H1 (cell line): ENCODE results near the gene OBSCN. TPM values are rescaled to one million over a fixed set of nuclear protein-coding genes. Genes with fewer than 3 reads are reported as not detected.

Experiments
- CTCF ChIA-PET: fragments of 300-600 bp; sonication (Branson Sonifier 250); formaldehyde crosslinking; loops from one replicate; lab custom pipeline; 2021; ENCODE audit not compliant: partially characterized antibody; lab: Charles Lee
- POLR2A ChIA-PET: fragments of 300-600 bp; sonication (Branson Sonifier 250); formaldehyde crosslinking; loops from one replicate; lab custom pipeline; 2021; ENCODE audit warnings: inconsistent platforms; ENCODE audit not compliant: partially characterized antibody; lab: Charles Lee
- DNase-seq, 2 experiments: peaks; one replicate each; pipeline versions ENCODE4 v3.0.0 to v3.0.0-alpha.2; 2010 to 2022; ENCODE audit warnings: low spot score in 2 of 2, low read depth in 1 of 2, mixed read lengths in 1 of 2
- FAIRE-seq: peaks from 2 replicates; lab custom pipeline; 2011; peaks lifted over from hg19 to GRCh38; lab: Jason Lieb, UNC
- H2AFZ ChIP-seq: 2 replicates; pipeline ENCODE4 v1.8.1; 2012; ENCODE audit warnings: low read length, inconsistent platforms
- H2AK5ac ChIP-seq: 2 replicates; pipeline ENCODE4 v1.6.1; 2013; ENCODE audit warnings: low read depth, low read length
- H2BK120ac ChIP-seq: replicated peaks from 2 replicates; pipeline ENCODE3; 2013; ENCODE audit warnings: low read depth, low read length, inconsistent platforms
- H2BK12ac ChIP-seq: 2 replicates; pipeline ENCODE4 v1.6.1; 2013; ENCODE audit warnings: low read depth, low read length
- H2BK15ac ChIP-seq: 2 replicates; pipeline ENCODE4 v1.6.1; 2013; ENCODE audit warnings: low read length
- H2BK20ac ChIP-seq: 2 replicates; pipeline ENCODE4 v1.6.1; 2013; ENCODE audit warnings: low read length
- H2BK5ac ChIP-seq: 2 replicates; pipeline ENCODE4 v1.6.1; 2013; ENCODE audit warnings: low read depth, low read length
- H3K14ac ChIP-seq: 2 replicates; pipeline ENCODE4 v1.6.1; 2013; ENCODE audit warnings: inconsistent platforms; ENCODE audit not compliant: insufficient read length
- H3K18ac ChIP-seq: 2 replicates; pipeline ENCODE4 v1.6.1; 2013; ENCODE audit warnings: low read length; ENCODE audit errors: extremely low read depth
- H3K23ac ChIP-seq: 2 replicates; pipeline ENCODE4 v1.6.1; 2013; ENCODE audit warnings: inconsistent platforms; ENCODE audit not compliant: insufficient read length
- H3K23me2 ChIP-seq: 2 replicates; pipeline ENCODE4 v1.6.1; 2013; ENCODE audit warnings: low read depth, low read length
- H3K27ac ChIP-seq: 2 replicates; pipeline ENCODE4 v1.6.1; 2011; ENCODE audit warnings: low read depth, low read length, inconsistent platforms
- H3K27me3 ChIP-seq, 4 experiments: replicated peaks in 1 of 4; 1 replicate in 1 of 4; 2 replicates in 3 of 4; pipeline versions ENCODE4 v1.6.1 to v1.8.1; 2011 to 2013; ENCODE audit warnings: low read length in 3 of 4, mild to moderate bottlenecking in 3 of 4, inconsistent platforms in 2 of 4, mixed read lengths in 2 of 4, moderate library complexity in 1 of 4; ENCODE audit not compliant: control insufficient read depth in 3 of 4, insufficient read depth in 3 of 4; ENCODE audit errors: extremely low read depth in 1 of 4
- H3K36me3 ChIP-seq, 4 experiments: 2 replicates each; pipeline versions ENCODE4 v1.6.1 to v1.8.1; 2011 to 2013; ENCODE audit warnings: mild to moderate bottlenecking in 4 of 4, low read length in 3 of 4, moderate library complexity in 2 of 4, control low read depth in 1 of 4, inconsistent platforms in 1 of 4; ENCODE audit not compliant: insufficient read depth in 4 of 4, control insufficient read depth in 2 of 4
- H3K4ac ChIP-seq: replicated peaks from 2 replicates; pipeline ENCODE3; 2013; ENCODE audit warnings: low read length, low read depth, mixed read lengths, inconsistent platforms; ENCODE audit not compliant: insufficient read length
- H3K4me1 ChIP-seq, 4 experiments: replicated peaks in 1 of 4; 1 replicate in 1 of 4; 2 replicates in 3 of 4; pipeline versions ENCODE4 v1.6.1 to v1.8.1; 2011 to 2013; ENCODE audit warnings: low read length in 3 of 4, inconsistent platforms in 2 of 4, mixed read lengths in 1 of 4; ENCODE audit not compliant: insufficient read depth in 4 of 4, control insufficient read depth in 3 of 4
- H3K4me2 ChIP-seq, 2 experiments: 2 replicates each; pipeline versions ENCODE4 v1.6.1 to v1.8.1; 2011 to 2013; ENCODE audit warnings: low read depth in 2 of 2, low read length in 2 of 2, control low read depth in 1 of 2, inconsistent platforms in 1 of 2, mild to moderate bottlenecking in 1 of 2; ENCODE audit not compliant: insufficient read depth in 1 of 2
- H3K4me3 ChIP-seq, 4 experiments: fragments of 200-600, 300-600 bp in 1 of 4; sonication (generic), shearing (Covaris generic), sonication (Bioruptor Twin) in 1 of 4; 2 replicates each; pipeline versions ENCODE4 v1.5.1 to v1.8.1; 2011 to 2016; ENCODE audit warnings: low read length in 4 of 4, low read depth in 3 of 4, control low read depth in 2 of 4, inconsistent platforms in 2 of 4, mild to moderate bottlenecking in 2 of 4, mixed read lengths in 1 of 4, moderate library complexity in 1 of 4; ENCODE audit not compliant: insufficient read depth in 2 of 4; ENCODE audit errors: extremely low read depth in 1 of 4
- H3K56ac ChIP-seq: replicated peaks from 2 replicates; pipeline ENCODE3; 2013; ENCODE audit warnings: low read depth, mild to moderate bottlenecking, mixed read lengths, low read length, inconsistent platforms; ENCODE audit not compliant: insufficient read length
- H3K79me1 ChIP-seq: 2 replicates; pipeline ENCODE4 v1.6.1; 2013; ENCODE audit warnings: low read depth, low read length, control low read depth
- H3K79me2 ChIP-seq, 2 experiments: 2 replicates each; pipeline versions ENCODE4 v1.6.1 to v1.8.1; 2012 to 2013; ENCODE audit warnings: low read length in 2 of 2, mild to moderate bottlenecking in 2 of 2, inconsistent platforms in 1 of 2; ENCODE audit not compliant: insufficient read depth in 2 of 2, control insufficient read depth in 1 of 2
- H3K9ac ChIP-seq, 4 experiments: replicated peaks in 1 of 4; 1 replicate in 1 of 4; 2 replicates in 3 of 4; pipeline versions ENCODE4 v1.6.1 to v1.8.1; 2011 to 2013; ENCODE audit warnings: low read depth in 3 of 4, low read length in 3 of 4, control low read depth in 2 of 4, mild to moderate bottlenecking in 2 of 4, moderate library complexity in 2 of 4, inconsistent platforms in 1 of 4; ENCODE audit errors: extremely low read depth in 1 of 4
- H3K9me3 ChIP-seq, 2 experiments: 2 replicates each; pipeline versions ENCODE4 v1.6.1 to v1.8.1; 2012 to 2013; ENCODE audit warnings: mild to moderate bottlenecking in 2 of 2, moderate library complexity in 2 of 2, control low read depth in 1 of 2, inconsistent platforms in 1 of 2, low read depth in 1 of 2, low read length in 1 of 2, mixed read lengths in 1 of 2; ENCODE audit not compliant: insufficient read depth in 2 of 2
- H4K20me1 ChIP-seq, 2 experiments: replicated peaks in 1 of 2; 2 replicates each; pipeline versions ENCODE3 to v1.8.1; 2011 to 2013; ENCODE audit warnings: inconsistent platforms in 2 of 2, low read length in 2 of 2, mild to moderate bottlenecking in 1 of 2; ENCODE audit not compliant: insufficient read depth in 2 of 2, control insufficient read depth in 1 of 2
- H4K5ac ChIP-seq: 2 replicates; pipeline ENCODE4 v1.6.1; 2013; ENCODE audit warnings: low read length, low read depth, mixed read lengths, inconsistent platforms; ENCODE audit not compliant: insufficient read length
- H4K8ac ChIP-seq: 2 replicates; pipeline ENCODE4 v1.8.0; 2013; ENCODE audit warnings: mild to moderate bottlenecking, moderate library complexity, low read length, inconsistent platforms; ENCODE audit not compliant: insufficient read depth; ENCODE audit errors: extremely low read depth
- H4K91ac ChIP-seq: replicated peaks from 2 replicates; pipeline ENCODE3; 2013; ENCODE audit warnings: low read length, mixed read lengths, inconsistent platforms; ENCODE audit not compliant: insufficient read length
- ATF3 ChIP-seq: IDR thresholded peaks from 2 replicates; pipeline ENCODE4 v1.6.1; 2011; ENCODE audit warnings: low read depth, mild to moderate bottlenecking, low read length; ENCODE audit not compliant: insufficient read depth
- BACH1 ChIP-seq: IDR thresholded peaks from 2 replicates; pipeline ENCODE4 v1.6.1; 2012; ENCODE audit warnings: low read length, improper control_type of control experiment
- CEBPB ChIP-seq: IDR thresholded peaks from 2 replicates; pipeline ENCODE4 v1.6.1; 2012; ENCODE audit warnings: low read depth, low read length
- CREB1 ChIP-seq: IDR thresholded peaks from 2 replicates; pipeline ENCODE4 v1.6.1; 2012; ENCODE audit warnings: inconsistent platforms
- CTCF ChIP-seq, 3 experiments: IDR thresholded peaks; 1 replicate in 2 of 3; 2 replicates in 1 of 3; pipeline versions ENCODE4 v1.5.1 to v1.6.1; 2011; ENCODE audit warnings: low read length in 3 of 3, mild to moderate bottlenecking in 3 of 3, inconsistent platforms in 2 of 3, low read depth in 1 of 3, moderate library complexity in 1 of 3; ENCODE audit not compliant: insufficient read depth in 1 of 3; ENCODE audit errors: control extremely low read depth in 1 of 3
- EP300 ChIP-seq, 2 experiments: IDR thresholded peaks; 1 replicate in 1 of 2; 2 replicates in 1 of 2; pipeline ENCODE4 v1.6.1; 2011 to 2012; ENCODE audit warnings: low read depth in 2 of 2, low read length in 2 of 2, mild to moderate bottlenecking in 2 of 2, borderline replicate concordance in 1 of 2, inconsistent platforms in 1 of 2, moderate library complexity in 1 of 2
- POLR2A ChIP-seq, 2 experiments: IDR thresholded peaks; 1 replicate in 1 of 2; 2 replicates in 1 of 2; pipeline ENCODE4 v1.6.1; 2011; ENCODE audit warnings: low read depth in 2 of 2, low read length in 2 of 2, mild to moderate bottlenecking in 2 of 2; ENCODE audit errors: control extremely low read depth in 1 of 2
- SIX5 ChIP-seq: IDR thresholded peaks from 2 replicates; pipeline ENCODE4 v1.6.1; 2011; ENCODE audit warnings: mild to moderate bottlenecking, low read depth, low read length
- SUZ12 ChIP-seq: fragments of 200-600 bp; sonication (generic); IDR thresholded peaks from 2 replicates; pipeline ENCODE4 v1.6.1; 2012; ENCODE audit warnings: mild to moderate bottlenecking, inconsistent platforms, low read length, moderate library complexity, mixed read lengths
- TAF7 ChIP-seq: optimal IDR thresholded peaks from 2 replicates; pipeline ENCODE3; 2011; ENCODE audit warnings: low read depth, mild to moderate bottlenecking, inconsistent platforms, low read length, moderate library complexity, borderline replicate concordance
- WGBS, 2 experiments: shearing (Covaris generic) in 1 of 2; methylation state at CpG; one replicate each; pipeline versions ENCODE4 v1.1.6 to v1.1.7; 2013 to 2015; ENCODE audit warnings: low lambda C conversion rate in 2 of 2, mixed read lengths in 2 of 2, inconsistent platforms in 1 of 2, low coverage in 1 of 2, missing lambda C conversion rate in 1 of 2; ENCODE audit not compliant: insufficient replicate concordance in 2 of 2, insufficient coverage in 1 of 2, insufficient read length in 1 of 2; ENCODE audit errors: extremely low coverage in 1 of 2, missing lambda C conversion rate in 1 of 2; 5-methylcytosine and 5-hydroxymethylcytosine counted together
- polyA plus RNA-seq, 7 experiments: library from polyadenylated mRNA; depleted of rRNA in 3 of 7; stranded (reverse) in 5 of 7; unstranded in 2 of 7; fragments of >200 nt in 5 of 7; fragments of 200-250 nt in 2 of 7; gene quantifications; 1 replicate in 5 of 7; 2 replicates in 1 of 7; 4 replicates in 1 of 7; pipeline versions ENCODE4 v1.2.1 to v1.2.3, GENCODE V29; 2011 to 2013; ENCODE audit warnings: missing spikeins in 2 of 7, mixed read lengths in 2 of 7
- total RNA-seq: library from RNA; stranded (reverse); fragmentation: NEBNext Ultra II Directional; extraction: Animal tissue kit (Norgen Biotek cat#: 25700); gene quantifications from 2 replicates; pipeline ENCODE4 v1.2.1, GENCODE V29; 2021

OBSCN gene
- total and polyA plus RNA-seq, 2 of the 8 experiments (the other 6 are each of a cell fraction or from before 2014, with no cell fraction given): 7.5 to 28.4 TPM

- Histone ChIP-seq H3K27me3 (peaks cover 0 to 3% (median 0%) of the 10 kb centered on the region in 4 experiments; a peak in 4 of 7 replicates), H4K8ac (no peak overlapping the region; the same call in 1 of the 2 replicates), H4K5ac (no peak overlapping the region), H3K79me1 (0 out of 2 replicates have a peak, but pooled peaks cover 2% of the 10 kb centered on the region), H2AK5ac (no peak overlapping the region), H3K9me3 (no peaks in the 10 kb centered on the region), H2BK5ac (no peak overlapping the region), H3K9ac (no peak overlapping the region), H3K79me2 (no peaks in the 10 kb centered on the region), H3K23ac (no peak overlapping the region), H3K36me3 (no peaks in the 10 kb centered on the region), H2BK120ac (no peak overlapping the region), H4K91ac (no peak overlapping the region), H3K4me3 (no peak overlapping the region), H2BK20ac (no peak overlapping the region), H2BK12ac (no peak overlapping the region), H4K20me1 (peaks cover 1 to 2% of the 10 kb centered on the region in 2 experiments), H3K56ac (no peak overlapping the region), H3K4me2 (no peak overlapping the region), H3K18ac (no peak overlapping the region), H3K4me1 (peaks cover 0 to 9% (median 6%) of the 10 kb centered on the region in 4 experiments; a peak in 6 of 7 replicates), H3K14ac (no peak overlapping the region), H3K27ac (no peak overlapping the region), H2AFZ (no peak overlapping the region), H2BK15ac (no peak overlapping the region), H3K23me2 (peaks cover 3% of the 10 kb centered on the region; the same call in 1 of the 2 replicates), H3K4ac (no peak overlapping the region)
- POLR2A ChIA-PET: interaction anchor here (1.1 to 2.3 kb wide), 2 partner anchors 11 to 20 kb away, joined by 4 to 7 read pairs; partner anchors contain the start of genes GJC2 and GUK1
- CTCF ChIA-PET: interaction anchor here (1.1 to 1.7 kb wide), 2 partner anchors 8 to 18 kb away, joined by 4 read pairs; no protein-coding TSS in a partner anchor
- WGBS, 2 experiments: 83% methylated on average over 11 of the region's 15 CpGs; no CpG with 5 or more reads in 1 of the 2 experiments
- FAIRE-seq (no peak), DNase-seq (no peak)
- TF ChIP-seq SUZ12: no peak
- TF ChIP-seq CTCF (IDR thresholded peaks at IDR 0.05; ENCODE audit: control extremely low read depth in 1 of 3, insufficient read depth in 1 of 3, low read depth in 1 of 3, low read length in 3 of 3): no peak
- TF ChIP-seq TAF7: no peak
- TF ChIP-seq SIX5: no peak
- TF ChIP-seq POLR2A (IDR thresholded peaks at IDR 0.05; ENCODE audit: control extremely low read depth in 1 of 2, low read depth in 2 of 2, low read length in 2 of 2): no peak
- no peak for TF ChIP-seq CEBPB
- TF ChIP-seq EP300 (IDR thresholded peaks at IDR 0.05; ENCODE audit: borderline replicate concordance in 1 of 2, low read depth in 2 of 2, low read length in 2 of 2): no peak
- no peak for TF ChIP-seq CREB1
- no peak for TF ChIP-seq ATF3
- no peak for TF ChIP-seq BACH1
These were observed 47.6 kb upstream of the OBSCN start for GRCh38 chr1:228160201-228160761.
